ENCODE measurements around the gene MTFR1L.

MTFR1L gene

DNA sequence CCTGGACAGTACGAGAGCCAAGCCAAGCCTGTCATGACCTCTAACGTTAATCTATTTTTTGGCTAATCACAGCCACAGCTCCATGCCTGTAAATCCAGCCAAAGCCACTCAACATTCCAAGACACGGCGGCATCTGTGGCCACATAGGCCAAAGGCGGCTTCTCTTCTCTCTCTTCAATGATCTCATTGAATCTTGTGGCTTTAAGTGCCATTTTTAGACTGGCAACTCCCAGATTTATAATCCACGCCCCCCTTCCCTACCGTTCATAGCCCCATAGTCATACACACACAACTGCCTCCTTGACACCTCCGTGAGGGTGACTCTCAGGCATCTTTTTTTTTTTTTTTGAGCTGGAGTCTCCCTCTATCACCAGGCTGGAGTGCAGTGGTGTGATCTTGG is 25.4 kb upstream of the MTFR1L start:
- TF ChIP-seq, protein P1, sequence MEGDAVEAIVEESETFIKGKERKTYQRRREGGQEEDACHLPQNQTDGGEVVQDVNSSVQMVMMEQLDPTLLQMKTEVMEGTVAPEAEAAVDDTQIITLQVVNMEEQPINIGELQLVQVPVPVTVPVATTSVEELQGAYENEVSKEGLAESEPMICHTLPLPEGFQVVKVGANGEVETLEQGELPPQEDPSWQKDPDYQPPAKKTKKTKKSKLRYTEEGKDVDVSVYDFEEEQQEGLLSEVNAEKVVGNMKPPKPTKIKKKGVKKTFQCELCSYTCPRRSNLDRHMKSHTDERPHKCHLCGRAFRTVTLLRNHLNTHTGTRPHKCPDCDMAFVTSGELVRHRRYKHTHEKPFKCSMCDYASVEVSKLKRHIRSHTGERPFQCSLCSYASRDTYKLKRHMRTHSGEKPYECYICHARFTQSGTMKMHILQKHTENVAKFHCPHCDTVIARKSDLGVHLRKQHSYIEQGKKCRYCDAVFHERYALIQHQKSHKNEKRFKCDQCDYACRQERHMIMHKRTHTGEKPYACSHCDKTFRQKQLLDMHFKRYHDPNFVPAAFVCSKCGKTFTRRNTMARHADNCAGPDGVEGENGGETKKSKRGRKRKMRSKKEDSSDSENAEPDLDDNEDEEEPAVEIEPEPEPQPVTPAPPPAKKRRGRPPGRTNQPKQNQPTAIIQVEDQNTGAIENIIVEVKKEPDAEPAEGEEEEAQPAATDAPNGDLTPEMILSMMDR (IDR thresholded peaks at IDR 0.05; ENCODE audit: low read depth, low read length): no peak
- TF ChIP-seq MYC (IDR thresholded peaks at IDR 0.05; ENCODE audit: low read depth, low read length) (no peak), POLR2A (IDR thresholded peaks at IDR 0.05; ENCODE audit: extremely low read depth, insufficient read length) (no peak)
- TF ChIP-seq, protein P2, sequence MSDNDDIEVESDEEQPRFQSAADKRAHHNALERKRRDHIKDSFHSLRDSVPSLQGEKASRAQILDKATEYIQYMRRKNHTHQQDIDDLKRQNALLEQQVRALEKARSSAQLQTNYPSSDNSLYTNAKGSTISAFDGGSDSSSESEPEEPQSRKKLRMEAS (IDR thresholded peaks at IDR 0.05; ENCODE audit: low read depth, low read length): no peak
- no peak for DNase-seq (ENCODE audit: low read depth)
- no peak overlapping the region for H3K4me3 ChIP-seq (ENCODE audit: low read depth, low read length)

DNA sequence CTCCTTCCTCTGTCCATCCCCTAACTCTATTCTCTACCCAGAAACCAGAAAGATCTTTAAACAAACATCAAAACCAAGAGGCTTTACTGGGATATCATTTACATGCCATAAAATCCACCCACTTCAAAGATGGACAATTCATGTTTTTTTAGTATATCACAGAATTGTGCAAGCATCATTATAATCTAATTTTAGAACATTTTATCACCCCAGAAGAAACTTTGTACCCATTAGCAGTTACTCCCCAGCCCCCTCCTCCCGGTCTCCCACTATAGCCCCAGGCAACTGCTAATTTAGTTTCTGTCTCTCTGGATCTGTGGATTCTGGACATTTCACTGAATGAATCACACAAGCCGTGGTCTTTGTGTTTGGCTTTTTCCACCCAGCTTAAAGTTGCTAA is 24.5 kb upstream of the MTFR1L start:
- no peak for TF ChIP-seq MYC (IDR thresholded peaks at IDR 0.05; ENCODE audit: low read depth, low read length)
- TF ChIP-seq, protein P2 (IDR thresholded peaks at IDR 0.05; ENCODE audit: low read depth, low read length): no peak
- TF ChIP-seq, protein P1 (IDR thresholded peaks at IDR 0.05; ENCODE audit: low read depth, low read length): no peak
- no peak for TF ChIP-seq POLR2A (IDR thresholded peaks at IDR 0.05; ENCODE audit: extremely low read depth, insufficient read length)
- DNase-seq (ENCODE audit: low read depth): no peak
- H3K4me3 ChIP-seq (ENCODE audit: low read depth, low read length): no peak overlapping the region

DNA sequence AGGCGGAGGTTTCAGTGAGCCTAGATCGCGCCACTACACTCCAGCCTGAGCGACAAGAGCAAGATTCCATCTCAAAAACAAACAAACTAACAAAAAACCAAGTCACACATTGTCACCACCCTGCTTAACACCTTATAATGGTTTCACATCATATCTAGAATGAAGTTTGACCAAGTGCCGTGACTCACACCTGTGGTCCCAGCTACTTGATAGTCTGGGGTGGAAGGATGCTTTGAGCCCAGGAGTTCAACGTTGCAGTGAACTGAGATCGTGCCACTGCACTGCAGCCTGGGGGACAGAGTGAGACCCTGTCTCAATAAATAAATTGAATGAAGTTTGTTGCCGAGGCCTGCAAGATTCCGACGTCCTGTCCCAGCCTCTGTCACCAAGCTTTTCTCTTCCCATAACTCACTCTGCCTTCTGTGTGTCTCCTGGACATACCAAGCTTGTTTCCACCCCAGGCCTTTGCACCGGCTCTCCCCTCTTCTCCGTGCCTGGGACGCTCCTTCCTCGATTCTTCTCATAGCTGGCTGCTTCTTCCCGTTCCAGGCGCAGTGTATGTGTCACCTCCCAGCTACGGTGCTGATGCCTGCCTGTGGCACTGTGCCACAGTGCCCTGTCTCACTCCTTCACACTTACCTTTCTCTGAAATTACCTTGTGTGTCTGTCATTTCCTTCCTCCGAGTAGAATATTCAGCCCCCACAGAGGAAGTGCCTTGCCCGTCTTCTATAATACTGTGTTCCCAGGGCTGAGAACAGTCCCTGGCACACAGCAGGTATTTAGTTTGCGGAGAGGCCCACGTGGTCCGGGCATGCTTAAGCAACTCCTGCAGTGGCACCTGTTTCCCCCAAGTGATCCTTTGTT is 23.6 kb upstream of the MTFR1L start:
- H3K4me3 ChIP-seq (ENCODE audit: low read depth, low read length): no peak overlapping the region
- TF ChIP-seq MYC (IDR thresholded peaks at IDR 0.05; ENCODE audit: low read depth, low read length) (no peak), POLR2A (IDR thresholded peaks at IDR 0.05; ENCODE audit: extremely low read depth, insufficient read length) (no peak)
- TF ChIP-seq, protein P2 (IDR thresholded peaks at IDR 0.05; ENCODE audit: low read depth, low read length): no peak
- TF ChIP-seq, protein P1 (IDR thresholded peaks at IDR 0.05; ENCODE audit: low read depth, low read length): no peak
- DNase-seq (ENCODE audit: low read depth): no peak

DNA sequence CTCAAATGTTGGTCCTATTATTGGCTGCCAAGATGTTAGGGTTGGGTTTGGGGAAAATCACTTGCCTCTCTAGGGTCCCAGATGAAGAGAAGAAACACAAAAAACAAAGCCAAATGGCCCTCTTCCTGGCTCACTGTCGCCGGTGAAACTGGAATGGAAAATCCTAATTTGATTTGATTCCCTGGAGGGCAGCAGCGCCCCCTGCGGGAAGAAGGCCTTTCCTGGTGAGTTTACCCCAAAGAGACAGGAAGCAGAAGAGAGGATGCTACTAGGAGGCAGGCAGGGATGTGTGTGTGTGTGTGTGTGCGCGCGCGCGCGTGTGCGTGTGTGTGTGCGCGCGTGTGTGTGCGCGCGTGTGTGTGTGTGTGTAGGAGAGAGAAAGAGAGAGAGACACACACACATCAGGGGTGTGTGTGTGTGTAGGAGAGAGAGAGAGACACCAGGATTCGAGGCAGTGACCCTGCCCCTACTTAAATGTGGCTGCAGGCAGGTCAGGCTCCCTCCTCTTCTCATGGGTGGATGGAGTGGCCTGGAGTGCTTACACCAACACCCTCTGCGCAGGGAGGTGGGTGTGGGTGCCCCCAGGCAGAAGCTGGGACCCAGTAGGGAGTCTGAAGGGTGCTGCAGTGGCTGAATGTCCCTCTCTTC is 22.8 kb upstream of the MTFR1L start:
- TF ChIP-seq, protein P1 (IDR thresholded peaks at IDR 0.05; ENCODE audit: low read depth, low read length): peak; percentile 72
- no peak for TF ChIP-seq POLR2A (IDR thresholded peaks at IDR 0.05; ENCODE audit: extremely low read depth, insufficient read length)
- no peak overlapping the region for H3K4me3 ChIP-seq (ENCODE audit: low read depth, low read length)
- DNase-seq (ENCODE audit: low read depth): peak; percentile 81

DNA sequence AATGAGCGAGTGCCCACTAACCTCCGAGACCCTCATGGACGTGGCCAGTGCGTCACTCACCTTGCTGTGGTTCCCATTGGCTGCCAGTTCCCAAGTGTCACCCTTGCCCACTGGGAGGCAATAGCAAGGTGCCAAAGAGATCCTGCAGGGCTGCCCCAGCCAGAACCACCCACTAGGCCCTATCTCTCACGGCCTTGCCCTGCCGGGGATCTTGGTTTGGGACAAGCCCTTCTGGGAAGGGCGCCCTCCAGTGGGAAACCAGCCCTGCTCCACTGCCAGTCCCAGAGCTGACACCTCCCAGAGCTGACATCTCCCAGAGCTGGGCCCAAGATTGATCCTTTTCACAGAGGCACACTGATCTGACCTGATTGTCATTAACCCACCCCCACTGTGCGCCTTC is 21.8 kb upstream of the MTFR1L start:
- TF ChIP-seq, protein P1 (IDR thresholded peaks at IDR 0.05; ENCODE audit: low read depth, low read length): peak; percentile 62
- TF ChIP-seq POLR2A (IDR thresholded peaks at IDR 0.05; ENCODE audit: extremely low read depth, insufficient read length): no peak
- peak; percentile 65 for DNase-seq (ENCODE audit: low read depth)
- H3K4me3 ChIP-seq (ENCODE audit: low read depth, low read length): no peak overlapping the region
